GM13977 (cell line): Measurements from ENCODE around the gene DCC.

Experiments used
- DNase-seq: peaks from one replicate; pipeline ENCODE4 v3.0.0; 2012; ENCODE audit warnings: low spot score
- in situ Hi-C: fragments of 300-500 bp; cut with MboI; formaldehyde crosslinking; loops from one replicate; pipeline ENCODE4 v1.12.0; 2022; ENCODE audit warnings: low sequenced_read_pairs, low pct_unique_long_range_greater_than_20kb, mixed read lengths, inconsistent platforms; ENCODE audit not compliant: unreplicated experiment
- TF ChIP-seq, protein P1 (sequence below): IDR thresholded peaks from 2 replicates; pipeline ENCODE4 v1.5.1; 2012; ENCODE audit warnings: mild to moderate bottlenecking, control low read depth; ENCODE audit not compliant: insufficient read depth; ENCODE audit errors: extremely low read depth, missing control alignments

Gene DCC

DNA sequence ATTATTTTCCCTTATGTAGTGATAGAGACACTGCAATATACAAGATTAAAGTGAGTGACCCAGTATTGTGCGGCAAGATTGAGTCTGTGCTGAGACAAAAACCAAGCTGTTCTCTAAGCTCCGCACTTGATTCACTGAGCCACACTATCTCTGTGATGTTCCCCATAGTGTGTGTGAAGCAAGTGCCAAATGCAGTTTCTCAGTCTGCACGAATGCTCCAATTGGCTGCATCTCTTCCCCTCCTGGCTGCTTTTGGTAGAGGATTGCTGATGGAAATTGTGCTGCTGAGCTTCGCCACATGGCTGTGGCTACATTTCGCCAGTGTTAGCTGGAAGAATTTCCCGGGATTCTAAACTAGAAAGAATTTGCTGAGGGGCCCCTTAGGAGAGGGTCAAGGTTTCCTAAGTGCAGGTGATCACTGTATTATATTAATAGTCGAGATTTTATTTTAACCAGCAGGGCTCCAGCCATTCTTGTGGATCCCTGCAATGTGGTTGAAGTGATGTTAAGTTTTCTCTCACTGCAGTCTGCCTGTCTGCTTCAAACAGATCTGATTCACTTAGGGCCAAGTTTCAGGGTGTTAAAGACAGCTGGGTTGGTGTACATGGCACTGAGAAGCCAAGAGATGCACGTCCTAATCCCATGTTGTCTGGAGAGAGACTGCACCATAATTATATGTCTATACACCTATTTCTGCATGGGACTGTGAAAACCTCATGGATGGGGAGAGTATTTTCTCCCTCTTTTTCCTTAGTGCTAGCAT is 317.2 kb downstream of the DCC start:
- TF ChIP-seq, protein P1, sequence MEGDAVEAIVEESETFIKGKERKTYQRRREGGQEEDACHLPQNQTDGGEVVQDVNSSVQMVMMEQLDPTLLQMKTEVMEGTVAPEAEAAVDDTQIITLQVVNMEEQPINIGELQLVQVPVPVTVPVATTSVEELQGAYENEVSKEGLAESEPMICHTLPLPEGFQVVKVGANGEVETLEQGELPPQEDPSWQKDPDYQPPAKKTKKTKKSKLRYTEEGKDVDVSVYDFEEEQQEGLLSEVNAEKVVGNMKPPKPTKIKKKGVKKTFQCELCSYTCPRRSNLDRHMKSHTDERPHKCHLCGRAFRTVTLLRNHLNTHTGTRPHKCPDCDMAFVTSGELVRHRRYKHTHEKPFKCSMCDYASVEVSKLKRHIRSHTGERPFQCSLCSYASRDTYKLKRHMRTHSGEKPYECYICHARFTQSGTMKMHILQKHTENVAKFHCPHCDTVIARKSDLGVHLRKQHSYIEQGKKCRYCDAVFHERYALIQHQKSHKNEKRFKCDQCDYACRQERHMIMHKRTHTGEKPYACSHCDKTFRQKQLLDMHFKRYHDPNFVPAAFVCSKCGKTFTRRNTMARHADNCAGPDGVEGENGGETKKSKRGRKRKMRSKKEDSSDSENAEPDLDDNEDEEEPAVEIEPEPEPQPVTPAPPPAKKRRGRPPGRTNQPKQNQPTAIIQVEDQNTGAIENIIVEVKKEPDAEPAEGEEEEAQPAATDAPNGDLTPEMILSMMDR = no peak
- in situ Hi-C loops = no loop called here

DNA sequence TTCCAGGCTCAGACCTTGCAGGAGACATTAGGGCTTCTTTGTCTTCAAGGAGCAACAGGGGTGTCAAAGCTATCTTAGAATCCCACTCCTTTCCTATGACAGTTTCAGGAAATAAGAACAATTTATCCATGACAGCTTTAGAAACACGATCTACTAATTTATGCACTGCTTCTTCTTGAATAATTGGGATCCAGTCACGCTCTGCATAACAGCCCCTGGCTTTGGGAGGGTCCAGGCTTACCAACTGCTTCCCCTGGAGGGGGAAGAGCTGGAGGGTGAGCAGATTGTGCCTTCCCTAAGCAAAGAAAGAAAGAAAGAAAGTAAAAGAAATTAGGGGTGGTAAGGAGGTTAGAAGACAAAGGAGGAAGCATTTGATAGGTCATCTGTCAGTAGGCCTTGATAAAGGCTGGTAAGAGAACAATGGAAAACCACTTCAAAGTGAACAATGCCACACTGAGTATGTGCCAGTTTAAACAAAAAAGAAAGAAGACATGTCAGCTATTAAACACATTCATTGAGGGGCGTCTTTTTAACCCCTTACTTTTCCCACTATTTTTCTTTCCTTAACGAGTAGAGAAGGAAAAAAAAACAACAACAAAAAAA is 327.6 kb downstream of the DCC start:
- TF ChIP-seq, protein P1 = no peak
- in situ Hi-C loops = no loop called here
- no peak for DNase-seq

More for the DNA sequence above, 317.2 kb downstream of the DCC start:
- DNase-seq = no peak

DNA sequence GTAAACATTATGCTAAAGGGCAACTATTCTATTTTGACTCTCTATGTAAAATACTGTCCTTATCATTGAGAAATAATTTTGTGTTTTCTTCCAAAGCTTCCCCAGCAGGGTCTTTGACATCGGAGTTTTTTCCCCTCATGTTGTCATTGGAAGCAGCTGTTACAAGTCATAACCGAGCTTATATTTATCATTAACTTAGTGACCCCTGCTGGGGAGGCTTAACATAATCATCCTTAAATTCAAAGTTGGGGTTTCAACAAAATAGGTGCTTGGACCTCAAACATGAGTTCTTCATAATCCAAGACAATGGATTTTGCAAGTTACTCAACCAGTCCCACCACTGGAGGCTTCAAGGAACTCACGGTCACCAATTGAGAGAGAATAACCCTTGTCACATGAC is 330.9 kb downstream of the DCC start:
- DNase-seq = peak; percentile 12
- TF ChIP-seq, protein P1 = peak; percentile 22
- in situ Hi-C loops = no loop called here

DNA sequence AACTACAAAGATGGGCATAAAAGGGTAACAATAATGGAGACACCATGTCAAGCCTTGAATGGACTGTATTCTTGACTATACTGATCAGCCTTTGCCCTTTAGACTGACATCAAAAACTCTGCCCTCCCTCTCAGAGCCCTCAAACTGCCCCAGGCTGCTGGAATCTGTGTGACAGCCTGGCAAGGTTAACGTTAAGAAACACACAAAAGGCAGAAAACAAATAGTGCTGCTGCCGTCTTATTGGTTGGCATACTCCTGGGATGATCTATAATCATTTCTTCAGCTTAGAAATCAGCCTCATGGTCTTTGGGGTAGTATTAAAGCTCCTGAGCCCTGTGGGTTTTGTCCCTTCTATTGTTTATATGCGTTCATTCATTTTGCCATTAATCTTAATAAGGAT is 338.0 kb downstream of the DCC start:
- in situ Hi-C loops = no loop called here
- DNase-seq = no peak
- TF ChIP-seq, protein P1 = no peak

DNA sequence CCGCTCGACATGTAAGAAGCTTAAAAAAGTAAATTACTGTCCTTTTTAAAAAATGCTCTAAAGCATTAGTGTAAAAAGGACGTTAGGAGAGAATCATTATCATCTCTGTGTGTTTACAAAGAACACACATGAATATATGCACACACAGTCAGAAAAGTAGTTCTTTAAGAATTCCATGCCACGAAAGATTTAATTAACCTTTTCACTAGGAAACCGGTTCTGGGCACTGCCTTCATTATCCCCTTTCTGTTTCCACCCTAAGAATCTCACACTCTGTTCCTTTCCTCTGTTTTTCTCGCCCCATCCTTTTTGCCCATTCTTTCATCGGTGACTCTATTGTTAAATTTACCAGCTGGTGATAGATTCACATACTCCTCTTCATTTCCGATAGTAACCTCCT is 338.6 kb downstream of the DCC start:
- in situ Hi-C loops = no loop called here
- DNase-seq = no peak
- TF ChIP-seq, protein P1 = no peak

DNA sequence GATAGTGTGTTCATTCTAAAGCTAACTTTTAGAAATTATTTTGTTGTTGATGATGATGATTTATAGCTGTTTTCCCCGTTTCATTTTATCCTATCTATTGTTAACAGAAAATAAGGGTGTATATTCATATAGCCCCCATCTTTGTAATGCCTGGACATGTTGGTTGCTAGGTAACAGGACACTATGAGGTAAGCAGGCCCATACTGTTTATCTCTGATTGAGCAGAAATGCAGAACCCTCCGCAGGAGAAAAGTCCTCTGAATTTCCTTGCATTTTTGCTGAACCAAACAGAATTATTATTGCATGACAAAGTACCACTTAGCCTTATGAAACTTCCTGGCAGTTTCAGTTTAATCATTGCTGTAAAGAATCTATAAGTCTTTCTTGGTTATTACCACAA is 339.4 kb downstream of the DCC start:
- no peak for DNase-seq
- in situ Hi-C loops = no loop called here
- TF ChIP-seq, protein P1 = no peak
